A204.1 (cell line): ENCODE measurements around the gene GART.
A peak's percentile ranks its signal among the peaks of the same experiment; 100 is the strongest.
"Not testable (repeated sequence)": the region's sequence is repeated elsewhere in the genome, so short reads cannot be mapped to it uniquely, and the experiment has no call there.

Source experiments
- FAIRE-seq: peaks from 2 replicates; lab custom pipeline; 2012; peaks lifted over from hg19 to GRCh38; lab: Jason Lieb, UNC

The GART gene

DNA sequence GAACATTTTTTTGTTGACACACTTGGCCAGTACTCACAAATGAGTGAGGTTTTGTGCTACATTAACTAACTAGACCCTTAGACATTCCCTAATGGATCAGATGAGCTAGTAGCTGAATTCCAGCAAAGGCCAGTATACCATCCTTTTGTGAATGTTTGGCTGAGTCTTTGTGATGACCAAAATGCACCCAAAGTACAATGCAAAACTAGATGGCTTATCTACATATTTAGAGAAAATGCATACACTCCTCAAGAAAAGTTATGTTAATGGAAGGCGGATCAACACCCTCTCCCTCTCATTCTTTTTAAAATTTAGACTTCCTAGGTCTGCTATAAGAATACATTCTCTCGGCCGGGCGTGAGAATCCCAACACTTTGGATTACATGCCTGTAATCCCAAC is 30.3 kb downstream of the GART start:
- FAIRE-seq: no peak

DNA sequence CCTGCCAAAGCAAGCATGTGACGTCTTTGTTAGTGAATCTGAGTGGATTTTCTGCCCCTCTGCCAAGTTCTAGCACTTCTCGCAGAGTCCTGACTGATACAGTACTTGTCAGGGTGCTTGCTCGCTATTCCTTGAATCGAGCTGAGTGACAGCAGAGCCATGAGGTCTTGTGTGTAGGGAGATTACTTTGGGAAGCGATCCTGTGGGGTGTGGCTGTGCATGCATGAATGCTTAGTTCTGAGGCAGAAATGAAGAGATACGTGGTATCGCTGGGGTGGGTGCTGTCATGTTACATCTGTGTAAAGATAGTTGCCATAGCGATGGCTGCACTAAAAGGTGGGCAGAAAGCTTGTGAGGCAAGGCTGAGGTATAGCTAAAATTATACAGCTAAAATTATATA is 31.1 kb downstream of the GART start:
- no peak for FAIRE-seq

DNA sequence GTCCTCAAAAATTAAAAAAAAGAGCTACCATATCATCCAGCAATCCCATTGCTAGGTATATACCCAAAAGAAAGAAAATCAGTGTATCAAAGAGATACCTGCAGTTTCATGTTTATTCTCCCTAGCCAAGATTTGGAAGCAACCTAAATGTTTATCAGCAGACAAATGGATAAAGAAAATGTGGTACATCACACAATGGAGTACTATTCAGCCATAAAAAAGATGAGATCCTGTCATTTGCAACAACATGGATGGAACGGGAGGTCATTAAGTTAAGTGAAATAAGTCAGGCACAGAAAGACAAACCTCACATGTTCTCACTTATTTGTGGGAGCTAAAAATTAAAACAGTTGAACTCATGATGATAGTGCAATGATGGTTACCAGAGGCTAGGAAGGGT is 34.9 kb downstream of the GART start:
- not testable (repeated sequence) for FAIRE-seq

DNA sequence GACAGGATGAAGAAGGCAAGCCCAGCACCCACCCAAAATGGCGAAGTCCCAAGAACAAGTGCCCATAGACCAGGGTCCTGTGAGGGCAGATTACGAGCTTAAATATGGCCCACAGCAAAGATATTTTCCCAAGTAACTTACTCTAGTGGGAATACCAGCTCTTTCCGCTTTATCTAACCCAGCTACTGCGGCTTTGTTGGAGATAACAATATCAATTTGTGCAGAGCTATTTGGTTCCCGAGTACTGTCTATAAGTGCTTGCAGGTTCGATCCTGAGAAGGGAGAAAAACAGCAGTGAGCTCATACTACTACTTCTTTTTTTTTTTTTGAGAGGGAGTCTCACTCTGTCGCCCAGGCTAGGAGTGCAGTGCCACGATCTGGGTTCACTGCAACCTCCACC is 36.1 kb downstream of the GART start:
- no peak for FAIRE-seq

DNA sequence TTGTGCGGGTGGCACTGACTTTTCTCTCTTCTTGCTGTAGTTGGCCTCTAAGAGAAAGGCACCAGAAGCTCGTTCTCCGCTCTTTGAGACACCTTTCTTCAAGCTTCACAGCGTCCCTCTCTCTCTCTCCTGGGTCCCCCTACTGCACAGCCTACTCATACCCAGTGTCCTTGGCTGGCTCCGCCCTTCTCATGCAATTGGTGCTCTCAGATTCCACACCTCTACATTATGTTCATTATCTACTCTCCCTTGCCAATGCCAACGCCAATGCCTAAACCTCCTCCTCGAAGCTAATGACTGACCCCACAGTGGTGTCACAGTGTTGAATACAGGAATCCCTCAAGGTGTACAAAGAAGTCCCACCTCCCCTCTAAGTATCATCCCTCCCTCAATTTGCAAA is 45.6 kb downstream of the GART start:
- FAIRE-seq: no peak

DNA sequence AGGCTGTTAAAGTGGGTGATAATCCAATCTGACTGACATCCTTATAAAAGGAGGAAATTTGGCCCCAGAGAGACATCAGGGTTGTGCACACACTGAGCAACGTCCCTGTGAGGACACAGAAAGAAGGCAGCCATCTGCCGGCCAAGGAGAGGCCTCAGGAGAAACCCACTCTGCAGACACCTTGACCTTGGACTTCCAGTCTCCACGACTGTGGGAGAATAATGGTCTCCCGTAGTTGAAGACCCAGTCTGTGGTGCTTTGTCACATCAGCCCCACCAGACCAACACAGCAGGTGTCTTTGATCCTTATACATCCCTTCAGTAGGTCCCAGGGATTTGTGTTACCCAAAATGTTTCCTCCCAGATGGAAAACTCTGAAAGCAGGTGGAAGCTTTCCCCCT is 46.2 kb downstream of the GART start:
- FAIRE-seq: no peak

DNA sequence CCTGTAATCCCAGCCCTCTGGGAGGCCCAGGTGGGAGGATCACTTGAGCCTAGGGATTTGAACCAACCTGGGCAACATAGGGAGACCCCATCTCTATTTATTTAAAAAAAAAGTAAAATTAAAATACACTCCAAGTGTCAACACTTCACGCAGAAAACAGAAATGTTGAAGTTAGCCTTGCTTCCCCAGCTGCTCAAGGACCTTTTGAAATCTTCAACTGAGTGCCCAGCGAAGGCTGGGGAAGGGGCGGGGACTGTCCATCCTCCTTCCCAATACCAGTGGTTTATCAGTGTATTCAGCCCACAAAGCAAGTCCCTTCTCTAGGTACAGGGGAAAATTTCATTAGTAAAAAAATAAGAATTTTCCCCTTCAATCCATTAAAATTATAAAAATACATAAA is 48.2 kb downstream of the GART start:
- no peak for FAIRE-seq

DNA sequence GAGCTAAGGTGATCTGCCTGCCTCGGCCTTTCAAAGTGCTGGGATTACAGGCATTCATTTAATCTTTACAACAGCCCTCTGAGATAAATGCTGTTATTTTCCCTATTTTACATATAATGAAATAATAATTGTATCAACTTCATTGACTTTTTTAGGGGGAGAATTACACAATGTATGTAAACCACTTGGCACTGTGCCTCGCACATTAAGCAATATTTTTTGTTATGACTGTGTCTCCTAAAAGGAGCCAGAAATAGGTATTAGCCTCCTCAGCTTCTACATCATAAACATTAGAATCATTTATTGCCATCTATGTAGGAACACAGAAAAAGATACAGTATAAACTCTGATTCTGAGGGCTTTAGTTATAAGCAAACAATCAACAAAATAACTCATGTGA is 49.3 kb downstream of the GART start:
- FAIRE-seq: no peak

DNA sequence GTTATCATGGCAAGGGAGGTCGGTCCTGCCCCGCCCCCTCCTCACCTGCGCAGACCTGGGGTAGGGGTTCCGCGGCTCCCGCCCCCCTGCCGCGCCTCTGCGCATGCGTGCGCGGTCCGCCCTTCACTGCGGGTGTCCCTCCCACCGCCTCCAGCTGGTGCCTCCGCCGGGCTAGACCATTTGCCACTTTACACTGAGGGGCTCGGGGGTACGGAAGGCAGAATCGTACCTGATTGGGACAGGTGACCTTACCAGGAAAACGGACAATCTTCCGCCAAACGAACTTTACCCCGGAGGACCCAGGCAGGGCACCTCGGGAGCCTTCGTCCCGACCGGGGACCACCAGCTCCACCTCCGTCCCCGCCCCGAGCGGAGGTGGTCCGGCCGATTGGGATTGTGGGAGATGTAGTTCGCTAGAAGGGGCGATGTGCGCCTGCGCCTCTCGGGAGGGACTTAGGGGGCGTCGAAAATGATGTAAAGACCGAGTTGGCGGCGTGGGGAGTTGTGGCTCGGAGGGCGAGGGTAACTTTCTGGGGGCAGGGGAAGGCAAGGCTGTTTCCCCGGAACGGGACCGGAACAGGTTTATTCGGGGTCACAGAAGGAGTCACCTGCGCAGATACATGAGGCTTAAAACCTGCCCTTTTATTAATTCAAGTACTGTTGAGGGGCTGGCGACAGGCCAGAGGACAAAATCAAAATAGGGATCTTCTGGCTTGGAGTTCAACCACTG is 50.4 kb downstream of the GART start, which contains the start of gene DNAJC28:
Gene DNAJC28 (minus strand): TSS at position 344 of the 730 bp plus-strand sequence. CDS start 2,323 bp downstream, outside the sequence.
- FAIRE-seq: peak; percentile 67

DNA sequence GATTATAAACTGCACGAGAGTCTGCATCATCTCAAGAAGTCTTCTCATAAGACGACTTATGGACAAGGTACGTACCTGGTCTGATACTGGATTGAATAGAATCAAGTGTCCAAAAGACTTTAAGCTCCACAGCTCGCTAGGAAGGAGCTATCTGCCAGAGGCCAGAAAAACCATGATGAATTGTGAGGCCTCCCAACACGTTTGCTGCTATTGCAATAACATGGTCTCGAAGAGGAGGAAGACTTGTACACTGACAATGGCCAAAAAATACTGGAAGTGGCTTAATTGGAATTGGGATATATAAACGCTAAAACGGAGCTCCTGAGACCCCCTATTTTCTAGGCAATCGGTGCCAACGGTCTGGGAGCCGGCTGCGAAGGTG is 50.9 kb downstream of the GART start:
- no peak for FAIRE-seq

DNA sequence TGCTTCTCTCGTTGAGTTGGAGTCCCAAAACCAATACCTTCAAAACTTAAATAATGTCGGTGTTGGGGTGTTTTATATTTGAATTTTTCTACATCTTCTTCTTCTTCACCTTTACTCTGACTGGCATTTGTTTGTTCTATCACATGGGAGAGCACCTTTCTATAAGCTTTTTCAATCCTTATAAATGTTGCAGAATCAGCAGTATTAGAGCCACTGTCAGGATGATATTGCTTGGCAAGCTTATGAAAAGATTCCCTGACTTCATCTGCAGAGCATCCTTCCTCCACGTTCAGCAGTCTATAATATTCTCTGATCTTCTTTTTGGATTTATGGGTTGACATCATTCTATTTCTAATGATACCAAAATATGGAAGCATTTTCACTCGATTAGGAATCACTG is 53.0 kb downstream of the GART start:
- no peak for FAIRE-seq

DNA sequence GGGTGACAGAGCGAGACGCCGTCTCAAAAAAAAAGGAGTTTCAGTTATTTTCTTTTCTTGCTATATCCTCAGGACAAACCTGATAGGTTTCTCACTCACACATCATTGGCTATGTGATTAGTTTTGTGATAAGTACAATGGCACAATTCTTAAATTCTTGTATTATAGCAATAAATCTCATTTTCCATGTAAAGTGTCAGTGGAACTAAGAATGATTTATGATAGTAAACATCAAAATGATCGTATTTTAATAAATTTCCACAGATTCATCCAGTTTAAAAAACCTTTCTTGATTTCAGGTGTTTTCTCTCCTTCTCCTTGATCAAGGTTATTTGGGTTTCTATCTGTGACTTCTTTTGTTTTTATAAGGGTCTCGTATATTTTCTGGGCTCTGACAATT is 53.9 kb downstream of the GART start:
- no peak for FAIRE-seq

DNA sequence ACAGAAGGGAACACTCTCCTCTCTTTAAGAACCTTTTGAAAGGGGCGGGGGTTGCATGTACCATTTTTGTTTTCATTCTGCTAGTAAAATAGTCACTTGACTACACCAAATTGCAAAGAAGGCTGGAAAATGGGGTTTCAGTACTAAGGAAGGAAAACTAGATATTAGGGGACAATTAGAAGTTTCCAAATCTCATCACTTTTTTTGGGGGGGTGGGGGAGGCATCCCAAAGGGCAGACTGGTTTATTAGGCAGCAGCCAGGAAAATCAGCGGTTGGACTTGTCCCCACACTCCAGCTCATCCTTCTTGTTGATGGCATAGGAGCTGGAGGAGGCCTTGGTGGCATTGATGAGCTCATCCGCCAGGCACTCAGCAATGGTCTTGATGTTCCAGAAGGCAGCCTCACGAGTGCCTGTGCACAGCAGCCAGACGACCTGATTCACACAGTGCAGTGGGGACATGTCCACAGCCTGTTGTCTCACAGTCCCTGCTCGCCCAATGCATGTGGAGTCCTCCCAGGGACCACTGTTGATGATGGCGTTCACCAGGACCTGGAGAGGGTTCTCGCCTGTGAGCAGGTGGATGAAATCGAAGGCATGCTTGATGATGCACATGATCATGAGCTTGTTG is 60.5 kb downstream of the GART start:
- FAIRE-seq: no peak

DNA sequence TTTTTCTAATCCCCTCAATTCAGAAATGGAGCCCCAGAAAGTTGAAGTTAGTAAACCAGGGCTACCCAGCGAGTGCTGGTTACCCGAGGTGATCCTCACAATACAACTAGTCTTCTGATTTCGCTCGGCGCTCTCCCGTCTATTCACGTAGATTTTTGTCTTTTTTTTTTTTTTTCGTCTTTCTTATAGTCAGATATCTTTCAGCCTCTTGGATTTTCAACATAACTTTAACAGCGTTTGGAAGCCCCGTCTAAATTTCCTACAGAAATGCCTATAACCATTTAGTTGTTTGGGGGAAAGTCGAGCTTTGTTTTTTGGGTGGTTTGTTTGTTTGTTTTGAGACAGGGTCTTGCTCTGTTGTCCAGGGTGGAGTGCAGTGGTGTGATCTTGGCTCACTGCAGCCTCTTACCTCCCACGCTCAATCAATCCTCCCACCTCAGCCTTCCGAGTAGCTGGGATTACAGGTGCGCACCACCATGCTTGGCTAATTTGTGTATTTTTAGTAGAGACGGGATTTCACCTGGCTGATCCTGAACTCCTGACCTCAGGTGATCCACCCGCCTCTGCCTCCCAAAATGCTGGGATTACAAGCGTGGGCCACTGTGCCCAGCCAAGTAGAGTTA is 61.3 kb downstream of the GART start:
- FAIRE-seq: no peak

DNA sequence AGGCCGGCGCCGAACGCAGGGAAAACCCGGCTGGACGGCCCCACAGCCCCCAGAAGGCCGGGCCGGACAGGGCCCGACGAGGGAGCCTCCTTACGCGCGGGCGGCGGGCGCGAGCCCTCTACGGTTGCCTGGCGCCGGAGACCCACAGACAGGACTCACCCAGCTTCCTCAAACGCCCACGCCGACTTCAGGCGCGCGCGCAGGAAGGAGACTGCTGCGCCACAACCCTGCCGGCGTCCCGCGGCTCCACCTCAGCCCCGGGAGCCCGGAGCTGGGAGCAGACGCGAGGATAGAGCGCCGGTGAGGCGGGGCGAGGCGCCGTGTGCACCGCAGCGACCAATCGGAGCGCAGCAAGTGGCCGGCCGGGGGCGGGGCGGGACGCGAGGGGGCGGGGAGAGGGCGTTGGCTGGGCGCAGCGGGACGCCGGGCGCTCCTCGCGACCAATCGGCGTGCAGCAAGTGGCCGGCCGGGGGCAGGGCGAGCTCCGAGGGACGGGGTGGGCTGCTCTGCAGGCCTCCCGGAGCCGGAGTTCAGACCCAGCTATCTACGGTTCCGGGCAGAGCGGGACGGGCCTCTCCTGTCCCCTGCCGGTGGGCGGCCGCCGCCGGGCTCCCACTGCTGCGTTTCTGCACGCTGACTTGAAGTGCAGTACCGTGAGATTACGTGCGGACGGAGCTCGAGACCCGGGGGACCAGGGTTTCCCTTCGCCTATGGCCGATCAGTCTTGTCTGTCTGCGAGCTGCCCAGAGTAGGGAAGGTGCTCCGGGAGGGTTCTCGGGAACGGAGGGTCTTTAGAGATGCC is 62.0 kb downstream of the GART start, which contains the start of gene TMEM50B:
Gene TMEM50B (minus strand): TSS at position 296 of the 802 bp plus-strand sequence. CDS start 11,089 bp downstream, outside the sequence.
- FAIRE-seq: no peak

DNA sequence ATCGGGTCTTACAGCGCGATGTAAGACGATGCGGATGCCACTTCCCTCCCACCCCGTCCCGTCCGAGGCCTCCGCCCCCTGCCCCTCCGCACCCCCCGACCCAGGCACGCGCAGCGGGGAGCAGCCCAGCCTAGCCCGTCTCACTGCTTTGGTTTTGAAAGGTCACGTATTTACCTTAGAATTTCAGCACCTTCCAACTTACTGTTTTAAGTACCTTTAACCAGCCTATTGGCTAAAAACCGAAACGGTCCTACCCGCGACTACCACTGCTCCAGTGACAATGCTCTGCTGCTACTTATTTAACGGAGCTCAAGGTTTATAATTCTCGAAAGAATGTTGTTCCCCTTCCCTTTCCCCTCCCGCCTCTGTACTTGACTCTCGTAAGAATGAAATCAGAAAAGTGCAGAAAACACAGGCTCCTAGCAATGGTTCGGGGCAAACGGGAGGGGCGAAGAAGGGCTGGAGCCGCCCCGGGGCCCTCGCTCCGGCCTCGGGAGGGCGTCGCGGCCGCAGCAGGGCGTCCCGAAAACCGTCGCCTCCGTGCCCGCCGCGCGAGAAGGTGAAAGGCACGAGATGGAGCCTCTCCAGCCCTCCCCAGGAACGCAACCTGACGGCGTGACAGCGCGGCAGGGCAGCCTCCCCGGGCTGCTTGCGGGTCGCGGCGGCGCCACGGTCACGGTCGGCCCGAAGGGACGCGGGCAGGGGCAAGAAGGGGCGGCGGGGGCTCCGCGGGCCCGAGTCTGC is 62.8 kb downstream of the GART start:
- FAIRE-seq: no peak

DNA sequence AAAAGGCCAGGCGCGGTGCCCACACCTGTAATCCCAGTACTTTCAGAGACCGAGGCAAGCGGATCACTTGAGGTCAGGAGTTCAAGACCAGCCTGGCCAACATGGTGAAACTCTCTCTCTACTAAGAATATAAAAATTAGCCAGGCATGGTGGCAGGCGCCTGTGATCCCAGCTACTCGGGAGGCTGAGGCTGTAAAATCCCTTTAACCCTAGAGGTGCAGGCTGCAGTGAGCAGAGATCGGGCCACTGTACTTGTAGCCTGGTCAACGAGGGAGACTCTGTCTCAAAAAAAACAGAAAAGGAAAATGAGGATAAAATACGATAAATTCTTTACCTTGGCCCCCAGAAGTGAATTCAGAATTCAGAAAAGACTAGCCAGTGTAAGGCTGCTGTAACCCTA is 63.7 kb downstream of the GART start:
- FAIRE-seq: no peak

DNA sequence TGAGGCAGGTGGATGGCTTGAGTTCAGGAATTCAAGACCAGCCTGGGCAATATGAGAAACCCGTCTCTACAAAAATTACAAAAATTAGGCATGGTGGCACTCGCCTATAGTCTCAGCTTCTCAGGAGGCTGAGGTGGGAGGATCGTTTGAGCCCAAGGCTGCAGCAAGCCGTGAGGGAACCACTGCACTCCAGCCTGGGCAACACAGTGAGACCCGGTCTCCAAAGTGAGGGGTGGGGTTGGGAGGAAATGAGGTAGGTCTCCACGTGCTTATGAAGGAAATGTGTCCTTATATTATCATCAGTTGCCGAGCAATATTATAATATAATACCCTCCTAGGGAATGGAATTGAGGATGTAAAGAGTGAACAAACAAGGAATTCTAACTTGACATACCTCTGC is 64.9 kb downstream of the GART start:
- no peak for FAIRE-seq

DNA sequence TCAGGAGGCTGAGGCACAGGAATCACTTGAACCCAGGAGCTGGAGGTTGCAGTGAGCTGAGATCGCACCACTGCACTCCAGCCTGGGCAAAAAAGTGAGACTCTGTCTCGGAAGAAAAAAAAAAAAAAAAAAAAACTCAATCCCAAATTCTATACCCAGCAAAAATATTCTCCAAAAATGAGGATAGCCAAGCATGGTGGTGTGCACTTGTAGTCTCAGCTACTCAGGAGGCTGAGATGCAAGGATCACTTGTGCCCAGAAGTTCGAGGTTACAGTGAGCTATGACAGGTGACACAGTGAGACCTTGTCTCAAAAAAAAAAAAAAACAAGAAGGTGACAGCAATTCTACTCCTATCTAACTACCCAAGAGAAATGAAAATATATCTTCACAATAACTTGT is 68.6 kb downstream of the GART start:
- FAIRE-seq: no peak

DNA sequence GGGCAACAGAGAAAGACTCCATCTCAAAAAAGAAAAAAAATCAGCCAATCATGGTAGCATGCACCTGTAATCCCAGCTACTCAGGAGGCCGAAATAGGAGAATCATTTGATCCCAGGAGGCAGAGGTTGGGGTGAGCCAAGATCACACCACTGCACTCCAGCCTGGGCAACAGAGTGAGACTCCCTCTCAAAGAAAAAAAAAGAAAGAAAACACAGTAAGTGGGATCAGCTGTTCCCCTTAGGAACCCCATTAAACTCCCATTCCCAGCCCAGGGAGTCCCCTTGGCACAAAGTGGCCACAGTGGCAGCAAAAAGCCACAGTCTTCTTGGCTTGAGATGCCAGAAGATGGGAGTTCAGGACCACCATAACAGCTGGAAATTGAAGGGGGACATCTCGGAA is 71.2 kb downstream of the GART start:
- FAIRE-seq: no peak

DNA sequence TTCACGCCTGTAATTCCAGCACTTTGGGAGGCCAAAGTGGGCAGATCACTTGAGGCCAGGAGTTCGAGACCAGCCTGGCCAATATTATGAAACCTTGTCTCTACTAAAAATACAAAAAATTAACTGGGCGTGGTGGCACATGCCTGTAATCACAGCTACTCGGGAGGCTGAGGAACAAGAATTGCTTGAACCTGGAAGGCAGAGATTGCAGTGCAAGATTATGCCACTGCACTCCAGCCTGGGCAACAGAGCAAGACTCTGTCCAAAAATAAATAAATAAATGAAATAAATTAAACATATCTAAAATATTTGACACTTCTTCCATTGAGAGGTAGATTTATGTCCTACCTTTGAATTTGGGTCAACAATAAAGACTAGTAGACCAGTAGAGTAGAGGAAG is 72.7 kb downstream of the GART start:
- not testable (repeated sequence) for FAIRE-seq
